ENCODE results near the gene NKAPL. TPM values are rescaled to one million over a fixed set of nuclear protein-coding genes. Genes with fewer than 3 reads are reported as not detected.

NKAPL gene
- total and polyA plus RNA-seq, 2 donors from 2014 or later = 1.2 to 1.7 TPM

DNA sequence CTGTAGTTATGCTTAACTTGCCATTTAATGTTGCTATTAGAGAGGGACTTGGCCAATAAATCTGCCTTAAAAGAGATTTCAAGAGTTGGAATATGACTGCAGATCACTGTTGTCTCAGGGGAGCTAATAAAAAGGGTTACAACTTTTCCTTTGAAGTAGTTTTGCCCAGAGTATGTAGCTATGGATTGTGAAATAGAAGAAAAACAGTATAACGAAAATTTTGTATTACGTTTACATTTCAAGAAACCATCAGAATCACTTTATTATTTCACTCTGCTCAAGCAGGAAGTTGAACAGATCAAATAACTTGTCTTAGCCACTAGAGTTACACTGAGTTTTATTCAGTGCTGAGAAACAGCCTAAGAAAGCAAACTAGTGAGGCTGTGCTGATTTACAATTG is 4.8 kb downstream of the NKAPL start:
- H3K27me3 ChIP-seq (ENCODE audit: control insufficient read depth, insufficient read depth, low read length) = no peaks in the 10 kb centered on the region
- DNase-seq = no peak
- intact Hi-C loops (cut with DNase I) = no loop called here
- H3K9me3 ChIP-seq (ENCODE audit: control insufficient read depth in 2 of 3, insufficient read depth in 1 of 3, low read length in 3 of 3) = peaks cover 0 to 6% (median 0%) of the 10 kb centered on the region in 3 donors
- H3K4me3 ChIP-seq (ENCODE audit: low read length in 3 of 3) = no peak overlapping the region
- H3K27ac ChIP-seq (ENCODE audit: low read depth in 2 of 2, low read length in 2 of 2) = no peak overlapping the region
- FAIRE-seq = no peak
- H3K36me3 ChIP-seq (ENCODE audit: control insufficient read depth in 2 of 3, insufficient read depth in 3 of 3, low read length in 3 of 3) = no peaks in the 10 kb centered on the region
- TF ChIP-seq, protein P1, sequence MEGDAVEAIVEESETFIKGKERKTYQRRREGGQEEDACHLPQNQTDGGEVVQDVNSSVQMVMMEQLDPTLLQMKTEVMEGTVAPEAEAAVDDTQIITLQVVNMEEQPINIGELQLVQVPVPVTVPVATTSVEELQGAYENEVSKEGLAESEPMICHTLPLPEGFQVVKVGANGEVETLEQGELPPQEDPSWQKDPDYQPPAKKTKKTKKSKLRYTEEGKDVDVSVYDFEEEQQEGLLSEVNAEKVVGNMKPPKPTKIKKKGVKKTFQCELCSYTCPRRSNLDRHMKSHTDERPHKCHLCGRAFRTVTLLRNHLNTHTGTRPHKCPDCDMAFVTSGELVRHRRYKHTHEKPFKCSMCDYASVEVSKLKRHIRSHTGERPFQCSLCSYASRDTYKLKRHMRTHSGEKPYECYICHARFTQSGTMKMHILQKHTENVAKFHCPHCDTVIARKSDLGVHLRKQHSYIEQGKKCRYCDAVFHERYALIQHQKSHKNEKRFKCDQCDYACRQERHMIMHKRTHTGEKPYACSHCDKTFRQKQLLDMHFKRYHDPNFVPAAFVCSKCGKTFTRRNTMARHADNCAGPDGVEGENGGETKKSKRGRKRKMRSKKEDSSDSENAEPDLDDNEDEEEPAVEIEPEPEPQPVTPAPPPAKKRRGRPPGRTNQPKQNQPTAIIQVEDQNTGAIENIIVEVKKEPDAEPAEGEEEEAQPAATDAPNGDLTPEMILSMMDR (IDR thresholded peaks at IDR 0.05; ENCODE audit: borderline replicate concordance, extremely low read depth, insufficient read depth) = no peak
- no peak overlapping the region for H3K9ac ChIP-seq (ENCODE audit: low read length in 3 of 3)
- peaks cover 0 to 5% (median 4%) of the 10 kb centered on the region in 3 donors for H3K4me1 ChIP-seq (ENCODE audit: control insufficient read depth in 2 of 3, insufficient read depth in 2 of 3, low read depth in 1 of 3, low read length in 3 of 3)

DNA sequence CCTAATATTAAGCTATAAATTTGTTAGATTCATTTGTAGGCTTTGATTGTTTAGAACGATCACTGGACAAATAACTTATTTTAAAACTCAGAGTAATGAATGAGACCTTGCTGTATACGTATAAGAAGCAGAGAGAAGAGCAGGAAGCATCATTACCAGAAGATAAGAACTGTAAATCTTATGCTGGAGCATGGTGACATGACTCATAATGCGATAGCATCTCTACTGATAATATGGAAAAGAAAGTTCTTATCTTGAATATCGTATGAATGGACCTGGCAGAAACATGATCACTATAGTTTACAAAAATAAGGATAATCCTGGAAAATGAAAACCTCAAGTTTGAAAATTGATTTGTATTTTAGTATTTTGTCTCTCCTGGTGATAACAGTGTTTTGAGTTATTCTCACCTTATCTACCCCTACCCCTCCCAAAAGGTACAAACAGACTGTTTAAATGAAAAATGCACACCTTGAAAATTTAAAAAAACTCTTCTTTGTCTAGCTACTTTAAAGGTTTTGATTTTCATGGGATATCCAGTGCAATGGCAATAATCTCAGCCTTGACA is 5.8 kb downstream of the NKAPL start:
- no peaks in the 10 kb centered on the region for H3K27me3 ChIP-seq (ENCODE audit: control insufficient read depth, insufficient read depth, low read length)
- no peak overlapping the region for H3K9ac ChIP-seq (ENCODE audit: low read length in 3 of 3)
- FAIRE-seq (no peak), DNase-seq (no peak)
- no peak overlapping the region for H3K4me3 ChIP-seq (ENCODE audit: low read length in 3 of 3)
- peaks cover 0 to 4% (median 3%) of the 10 kb centered on the region in 3 donors for H3K4me1 ChIP-seq (ENCODE audit: control insufficient read depth in 2 of 3, insufficient read depth in 2 of 3, low read depth in 1 of 3, low read length in 3 of 3)
- H3K36me3 ChIP-seq (ENCODE audit: control insufficient read depth in 2 of 3, insufficient read depth in 3 of 3, low read length in 3 of 3) = no peaks in the 10 kb centered on the region
- no peaks in the 10 kb centered on the region for H3K9me3 ChIP-seq (ENCODE audit: control insufficient read depth in 2 of 3, insufficient read depth in 1 of 3, low read length in 3 of 3)
- intact Hi-C loops (cut with DNase I) = no loop called here
- H3K27ac ChIP-seq (ENCODE audit: low read depth in 2 of 2, low read length in 2 of 2) = no peak overlapping the region
- TF ChIP-seq, protein P1 (IDR thresholded peaks at IDR 0.05; ENCODE audit: borderline replicate concordance, extremely low read depth, insufficient read depth) = no peak

DNA sequence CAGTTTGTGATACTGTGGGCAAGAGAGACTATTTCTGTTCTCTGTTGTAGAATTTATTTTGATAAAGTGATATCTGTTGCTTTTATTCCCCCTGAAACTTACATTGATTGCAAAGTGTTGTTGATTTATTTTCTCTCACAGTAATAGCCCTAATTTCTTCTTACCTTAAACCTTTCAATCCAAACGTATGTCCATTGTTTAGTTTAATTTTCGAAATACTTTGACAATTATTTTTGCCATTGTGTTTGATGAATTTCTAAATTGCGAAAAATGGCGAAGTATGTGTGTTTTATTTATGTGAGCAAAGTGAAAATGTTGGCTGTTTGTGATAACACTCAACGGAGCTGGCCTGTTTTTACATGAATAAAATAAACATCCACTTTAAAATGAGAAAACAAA is 7.5 kb downstream of the NKAPL start:
- peaks cover 0 to 4% (median 3%) of the 10 kb centered on the region in 3 donors for H3K4me1 ChIP-seq (ENCODE audit: control insufficient read depth in 2 of 3, insufficient read depth in 2 of 3, low read depth in 1 of 3, low read length in 3 of 3)
- no peaks in the 10 kb centered on the region for H3K9me3 ChIP-seq (ENCODE audit: control insufficient read depth in 2 of 3, insufficient read depth in 1 of 3, low read length in 3 of 3)
- intact Hi-C loops (cut with DNase I) = no loop called here
- H3K4me3 ChIP-seq (ENCODE audit: low read length in 3 of 3) = peak overlapping the region; percentile 77 to 98 (median 82)
- peak overlapping the region; percentile 75 to 92 for H3K27ac ChIP-seq (ENCODE audit: low read depth in 2 of 2, low read length in 2 of 2)
- H3K27me3 ChIP-seq (ENCODE audit: control insufficient read depth, insufficient read depth, low read length) = no peaks in the 10 kb centered on the region
- DNase-seq = no peak
- H3K36me3 ChIP-seq (ENCODE audit: control insufficient read depth in 2 of 3, insufficient read depth in 3 of 3, low read length in 3 of 3) = no peaks in the 10 kb centered on the region
- TF ChIP-seq, protein P1 (IDR thresholded peaks at IDR 0.05; ENCODE audit: borderline replicate concordance, extremely low read depth, insufficient read depth) = no peak
- peak overlapping the region; percentile 62 to 85 (median 75) for H3K9ac ChIP-seq (ENCODE audit: low read length in 3 of 3)
- FAIRE-seq = no peak

All from kidney (tissue), 14 donors.